LNCaP clone FGC (cell line): ENCODE results near the gene VGF.

Experiments used
- DNase-seq: peaks from one replicate; pipeline ENCODE4 v3.0.0-alpha.2; 2011; ENCODE audit warnings: low read depth
- H3K4me3 ChIP-seq: 2 replicates; pipeline ENCODE4 v1.5.1; 2011; ENCODE audit warnings: mild to moderate bottlenecking, low read depth, low read length, control low read depth
- CTCF ChIP-seq: IDR thresholded peaks from 2 replicates; pipeline ENCODE4 v1.5.1; 2012; ENCODE audit warnings: mild to moderate bottlenecking; ENCODE audit not compliant: control insufficient read depth, insufficient read depth; ENCODE audit errors: extremely low read depth

Gene VGF

GRCh38 chr7:101156866-101157589 is 8.3 kb downstream of the VGF start:
- no peak for TF ChIP-seq CTCF
- peak overlapping the region; percentile 30 for H3K4me3 ChIP-seq
- peak; percentile 91 for DNase-seq

GRCh38 chr7:101156277-101156676 is 9.1 kb downstream of the VGF start:
- no peak for DNase-seq
- TF ChIP-seq CTCF: no peak
- no peak overlapping the region for H3K4me3 ChIP-seq

DNA sequence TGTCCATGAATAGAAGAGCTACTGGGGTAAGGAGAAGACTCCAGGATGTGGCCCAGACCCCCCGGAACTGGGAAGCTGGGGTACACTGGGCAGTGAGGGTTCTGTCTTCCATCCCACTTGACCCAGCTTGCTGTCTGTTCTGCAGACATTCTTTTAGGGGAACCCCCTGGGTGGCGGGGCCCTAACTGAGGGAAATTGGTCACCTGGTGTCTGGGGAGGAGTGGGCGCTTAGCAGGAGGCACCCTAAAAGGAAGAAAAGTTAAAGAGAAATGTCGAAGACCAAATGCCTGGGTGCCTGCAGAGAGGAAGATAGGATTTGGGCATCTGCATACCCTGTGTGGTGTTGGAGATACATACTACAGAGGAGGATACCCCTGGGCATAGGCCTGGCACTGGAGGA is 10.1 kb downstream of the VGF start:
- H3K4me3 ChIP-seq: peak overlapping the region; percentile 90
- TF ChIP-seq CTCF: no peak
- no peak for DNase-seq

DNA sequence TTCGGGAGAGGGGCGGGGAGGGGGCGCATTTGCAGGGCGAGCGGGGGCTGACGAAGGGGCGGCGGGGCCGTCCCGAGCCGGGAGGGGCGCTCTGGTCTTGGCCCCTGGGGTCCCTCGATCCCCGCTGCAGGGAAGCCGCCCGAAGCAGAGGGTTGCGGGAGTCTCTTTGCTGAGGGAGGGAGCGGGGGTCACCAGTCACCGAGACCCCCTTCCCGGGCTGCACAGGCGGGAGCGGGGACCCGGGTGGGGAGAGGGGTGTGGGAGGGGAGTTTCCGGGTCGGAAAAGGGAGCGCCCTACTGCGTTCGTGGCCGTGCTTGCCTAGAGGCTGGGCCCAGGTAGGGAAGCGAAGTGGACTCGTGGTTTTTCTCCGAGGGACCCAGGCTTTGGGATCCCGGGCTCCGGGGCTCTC is 10.7 kb downstream of the VGF start:
- H3K4me3 ChIP-seq: peak overlapping the region; percentile 90
- no peak for DNase-seq
- no peak for TF ChIP-seq CTCF

DNA sequence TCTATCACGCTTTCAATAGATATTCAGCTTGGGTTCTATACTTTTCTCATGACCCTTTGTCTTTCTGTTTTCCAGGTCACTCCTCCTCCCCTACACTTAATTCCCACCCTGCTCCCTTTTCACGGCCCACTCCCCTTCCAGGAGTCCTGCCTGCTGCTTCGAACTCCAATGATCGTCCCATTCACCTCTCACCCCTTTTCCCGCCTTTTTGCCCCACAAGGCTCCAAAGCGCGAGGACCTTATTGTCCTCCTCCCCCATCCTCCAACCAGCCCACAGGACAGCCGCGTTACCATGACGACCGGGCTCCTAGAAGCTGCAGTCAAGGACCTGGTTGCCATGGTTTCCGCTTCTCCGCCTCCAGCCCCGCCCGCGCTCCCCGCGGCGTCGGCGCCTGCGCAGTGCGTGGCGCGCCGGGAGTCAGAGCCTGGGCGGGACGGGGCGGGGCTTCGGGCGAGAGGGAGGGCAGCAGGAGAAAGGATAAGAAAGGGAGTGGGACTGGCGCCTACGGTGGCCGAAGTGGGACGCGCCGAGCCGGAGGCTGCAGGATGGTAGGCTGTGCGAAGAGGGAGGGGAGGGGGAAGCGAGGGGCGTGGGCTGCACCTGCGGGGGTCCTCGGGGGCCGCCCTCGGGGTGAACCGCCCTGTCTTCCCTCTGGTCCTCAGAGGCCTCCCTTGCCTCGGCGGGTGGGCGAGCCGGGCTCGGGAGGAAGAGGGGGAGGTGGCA is 11.2 kb downstream of the VGF start, which contains the start of gene AP1S1:
TSS of gene AP1S1 (plus strand) at position 508 of the 724 bp plus-strand sequence. CDS start at position 547, 39 bp downstream.
- peak; percentile 89 for DNase-seq
- H3K4me3 ChIP-seq: peak within 1 kb of the TSS; percentile 90
- TF ChIP-seq CTCF: no peak

GRCh38 chr7:101151908-101152651 is 13.3 kb downstream of the VGF start:
- no peak for DNase-seq
- no peak overlapping the region for H3K4me3 ChIP-seq
- TF ChIP-seq CTCF: no peak
